Adrenal gland (tissue), 5 donors: ENCODE data around the gene UAP1.

Experiments
- CTCF ChIP-seq, 6 experiments: fragments of 450-650 bp in 4 of 6; fragments of 200-600 bp in 2 of 6; sonication (generic) in 1 of 6; IDR thresholded peaks; 1 replicate in 5 of 6; 2 replicates in 1 of 6; pipeline versions ENCODE4 v1.5.1 to v1.8.0; 2016 to 2021; ENCODE audit warnings: antibody characterized with exemption in 6 of 6, mild to moderate bottlenecking in 2 of 6, moderate library complexity in 1 of 6
- POLR2A ChIP-seq, 2 donors: fragments of 450-650 bp; IDR thresholded peaks; one replicate each; pipeline ENCODE4 v1.6.1; 2017; ENCODE audit warnings: antibody characterized with exemption in 2 of 2, mild to moderate bottlenecking in 2 of 2, moderate library complexity in 1 of 2
- donor health status: DM: no; HTN: no; CAD: no.

GRCh38 chr1:162554258-162554657 lies 7.3 kb upstream of the UAP1 start:
- TF ChIP-seq CTCF (IDR thresholded peaks at IDR 0.05) (no peak), POLR2A (IDR thresholded peaks at IDR 0.05) (no peak)
